Muscle of back (tissue), 11 donors: ENCODE data around the gene PACSIN3. TPM values are rescaled to one million over a fixed set of nuclear protein-coding genes. Genes with fewer than 3 reads are reported as not detected.
"Not testable (repeated sequence)": the region's sequence is repeated elsewhere in the genome, so short reads cannot be mapped to it uniquely, and the experiment has no call there.

ENCODE experiments used
- DNase-seq, 3 donors: peaks; one replicate each; pipeline versions ENCODE4 v3.0.0 to v3.0.0-alpha.2; 2013
- polyA plus RNA-seq, 10 donors: library from polyadenylated mRNA; unstranded; fragments of 120-200 nt; gene quantifications; one replicate each; pipeline ENCODE4 v1.2.1, GENCODE V29; 2013; ENCODE audit not compliant: insufficient read length in 10 of 10

The PACSIN3 gene
- polyA plus RNA-seq, 10 donors: 108 to 215 (median 190) TPM

GRCh38 chr11:47201015-47201414, 14.8 kb upstream of the PACSIN3 start:
- no peak for DNase-seq

DNA sequence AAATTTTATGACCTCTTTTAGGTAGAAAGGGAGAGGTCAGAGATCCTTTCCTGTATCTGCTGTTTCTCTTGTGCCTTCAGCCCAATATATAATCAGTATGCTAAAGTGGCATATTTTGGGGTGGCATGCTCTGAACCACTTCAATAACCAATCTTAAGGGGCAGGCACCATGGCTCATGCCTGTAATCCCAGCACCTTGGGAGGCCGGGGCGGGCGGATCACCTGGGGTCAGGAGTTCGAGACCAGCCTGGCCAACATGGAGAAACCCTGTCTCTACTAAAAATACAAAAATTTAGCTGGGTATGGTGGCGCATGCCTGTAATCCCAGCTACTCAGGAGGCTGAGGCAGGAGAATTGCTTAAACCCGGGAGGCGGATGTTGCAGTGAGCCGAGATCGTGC, 11.9 kb upstream of the PACSIN3 start:
- not testable (repeated sequence) for DNase-seq

DNA sequence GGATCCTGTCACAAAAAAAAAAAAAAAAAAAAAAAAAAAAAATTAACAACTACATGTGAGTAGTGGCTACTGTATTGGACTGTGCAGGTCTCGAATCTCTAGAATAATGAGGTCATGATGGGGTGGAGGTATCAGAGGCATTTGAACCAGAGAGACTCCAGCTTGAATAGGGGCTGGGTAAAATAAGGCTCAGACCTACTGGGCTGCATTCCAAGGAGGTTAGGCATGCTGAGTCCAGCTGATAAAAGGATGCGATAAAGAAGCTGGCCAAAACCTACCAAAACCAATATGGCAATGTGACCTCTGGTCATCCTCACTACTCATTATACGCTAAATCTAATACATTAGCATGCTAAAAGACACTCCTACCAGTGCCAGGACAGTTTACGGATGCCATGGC, 5.9 kb upstream of the PACSIN3 start:
- no peak for DNase-seq

GRCh38 chr11:47191137-47191536, 4.9 kb upstream of the PACSIN3 start:
- not testable (repeated sequence) for DNase-seq

DNA sequence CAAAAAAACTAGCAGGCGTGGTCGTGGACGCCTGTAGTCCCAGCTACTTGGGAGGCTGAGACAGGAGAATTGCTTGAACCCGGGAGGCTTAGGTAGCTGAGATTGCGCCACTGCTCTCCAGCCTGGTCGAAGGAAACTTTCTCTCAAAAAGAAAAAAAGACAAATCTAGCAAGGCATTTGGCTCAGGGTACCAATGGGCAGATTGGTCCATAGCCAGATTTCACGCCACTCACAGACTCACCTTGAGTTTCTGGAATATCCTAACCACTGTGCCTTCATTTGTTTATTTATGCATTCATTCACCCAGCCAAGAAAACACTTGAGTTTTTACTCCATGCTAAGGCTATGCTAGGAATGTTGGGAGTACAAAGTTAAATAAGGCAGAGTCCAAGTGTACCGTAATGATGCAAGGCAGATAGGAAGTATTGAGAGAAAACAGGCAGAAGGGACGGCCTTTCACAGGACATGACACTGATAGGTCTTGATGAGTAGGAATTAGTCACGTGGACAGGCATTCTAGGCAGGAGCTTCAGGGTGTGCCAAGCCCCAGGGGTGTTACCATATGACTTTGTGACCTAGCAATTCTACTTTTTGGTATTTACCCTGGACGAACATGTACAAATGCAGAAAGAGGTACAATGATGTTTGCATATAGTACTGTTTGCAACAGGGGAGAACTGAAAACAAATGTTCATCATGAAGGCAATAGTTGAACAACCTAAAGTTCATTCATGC, 3.0 kb upstream of the PACSIN3 start:
- DNase-seq: peak in 2 of 3 donors; percentile 44 to 48

DNA sequence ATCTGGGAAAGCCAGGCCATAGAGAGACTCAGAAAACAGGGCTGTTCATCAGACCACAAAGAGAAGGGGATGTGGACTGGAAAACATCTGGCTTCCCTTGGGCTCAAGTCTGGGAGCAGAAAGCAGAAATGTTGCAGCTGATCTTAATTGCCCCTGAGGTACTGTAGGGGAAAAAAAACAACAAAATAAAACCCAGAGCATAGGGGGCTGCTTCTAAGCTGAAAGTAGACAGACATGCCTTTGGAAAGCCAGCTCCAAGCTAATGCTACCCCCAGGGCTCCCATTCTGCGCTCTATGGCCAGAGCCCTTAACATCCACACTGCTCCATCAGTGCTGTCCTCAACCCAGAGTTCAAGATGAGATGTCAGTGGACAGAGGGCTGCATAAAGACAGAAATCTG, 2.0 kb upstream of the PACSIN3 start:
- DNase-seq: peak; percentile 69 to 93 (median 81)

- DNase-seq: no peak
Observed at GRCh38 chr11:47187723-47188122, 1.5 kb upstream of the PACSIN3 start.

DNA sequence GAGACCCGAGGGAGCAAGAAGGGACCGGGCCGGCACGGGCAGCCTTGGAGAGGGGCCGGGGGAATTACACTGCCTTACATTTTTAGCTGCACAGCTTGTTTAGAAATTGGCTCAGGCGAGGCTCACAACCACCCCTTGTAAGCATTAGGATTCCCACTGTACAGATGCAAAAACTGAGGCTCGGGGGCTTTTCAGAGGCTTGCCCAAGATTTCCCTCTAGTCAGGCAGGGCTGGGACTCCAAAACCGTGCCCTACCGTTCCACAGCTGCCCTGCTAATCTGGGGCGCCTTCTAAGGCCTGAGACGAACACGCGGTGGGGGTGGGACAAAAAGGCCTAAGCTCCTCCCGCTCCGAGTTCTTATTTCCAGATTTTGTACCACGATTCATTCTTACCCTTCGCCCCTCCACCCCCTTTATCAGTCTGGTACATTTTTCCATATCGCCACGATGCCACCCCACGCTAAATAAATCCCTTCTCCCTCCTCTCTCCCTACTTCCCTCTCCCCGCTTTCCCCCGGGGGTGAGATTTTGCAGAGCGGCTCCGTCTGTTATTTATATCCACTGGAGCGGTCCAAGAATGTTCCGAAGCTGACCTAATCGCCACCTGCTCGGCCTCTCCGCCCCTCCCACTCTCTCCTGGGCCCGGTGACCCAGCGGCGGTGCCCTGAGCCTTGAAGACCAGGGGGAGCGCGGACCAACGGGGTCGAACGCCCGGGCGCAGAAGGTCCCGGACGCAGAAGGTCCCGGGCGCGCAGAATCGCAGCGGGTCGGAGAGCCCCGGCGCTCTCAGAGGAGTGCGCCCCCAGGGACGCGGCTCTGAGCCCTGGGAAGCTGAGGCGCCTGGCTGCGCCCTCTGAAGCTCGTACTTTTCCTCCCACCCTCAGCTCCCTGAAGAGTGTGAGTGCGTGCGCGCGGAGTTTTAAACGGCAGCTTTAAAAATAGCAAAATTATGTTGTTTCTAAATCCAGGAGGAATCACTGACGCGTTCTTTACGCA, 764 bp upstream of the PACSIN3 start:
- DNase-seq: peak; percentile 66 to 92 (median 80)

- DNase-seq: peak; percentile 72 to 86 (median 73)
Observed at GRCh38 chr11:47185305-47186075, 744 bp downstream of the PACSIN3 start.

DNA sequence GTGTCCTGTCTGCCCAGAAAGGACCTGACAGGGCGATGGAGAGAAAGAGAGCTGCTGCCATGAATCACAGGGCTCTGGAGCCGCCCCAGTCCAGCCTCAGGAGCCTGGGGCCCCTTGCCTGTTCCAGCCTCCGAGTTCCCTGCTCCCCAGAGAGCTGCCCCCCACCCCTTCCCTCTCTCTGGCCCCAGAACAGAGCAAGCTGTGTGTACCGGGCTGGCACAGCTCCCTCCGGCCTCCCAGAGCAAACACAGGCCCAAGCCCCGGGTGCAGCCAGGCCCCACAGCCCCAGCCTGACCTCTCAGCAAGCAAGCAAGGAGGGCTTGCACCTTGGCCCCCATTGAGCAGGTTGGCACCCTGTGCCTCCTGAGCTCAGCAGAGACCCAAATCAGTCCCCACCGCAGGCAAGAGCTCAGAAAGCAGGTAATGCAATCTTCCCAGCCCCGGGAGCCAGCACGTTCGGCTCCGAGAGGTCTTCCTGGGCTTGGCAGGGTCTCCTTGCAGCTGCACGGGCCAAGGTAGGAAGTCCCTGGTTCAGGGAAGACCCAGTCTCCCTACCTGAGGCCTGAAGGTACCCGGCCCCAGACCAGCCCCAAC, 1.4 kb downstream of the PACSIN3 start:
- peak in 1 of 3 donors; percentile 49 for DNase-seq

DNA sequence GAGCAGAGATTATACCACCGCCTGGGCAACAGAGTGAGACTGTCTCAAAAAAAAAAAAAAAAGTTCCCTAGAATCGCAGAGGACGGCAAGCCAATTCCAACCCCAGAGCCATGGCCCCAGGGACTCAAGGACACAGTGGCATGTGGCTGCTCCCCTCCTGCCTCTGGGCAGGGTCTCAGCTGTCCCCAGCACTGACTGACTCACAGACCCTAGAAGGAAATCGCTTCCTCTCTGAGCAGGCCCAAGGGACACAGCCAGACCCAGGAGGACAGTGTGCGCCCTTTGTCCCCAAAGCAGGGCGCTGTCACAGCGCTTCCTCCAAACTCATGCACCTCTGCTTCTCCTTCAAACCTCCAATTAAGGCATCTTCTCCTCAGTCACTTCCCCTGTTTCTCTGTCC, 2.3 kb downstream of the PACSIN3 start:
- DNase-seq: peak in 1 of 3 donors; percentile 53

GRCh38 chr11:47183031-47183856, 3.0 kb downstream of the PACSIN3 start:
- DNase-seq: peak; percentile 48 to 64 (median 55)

DNA sequence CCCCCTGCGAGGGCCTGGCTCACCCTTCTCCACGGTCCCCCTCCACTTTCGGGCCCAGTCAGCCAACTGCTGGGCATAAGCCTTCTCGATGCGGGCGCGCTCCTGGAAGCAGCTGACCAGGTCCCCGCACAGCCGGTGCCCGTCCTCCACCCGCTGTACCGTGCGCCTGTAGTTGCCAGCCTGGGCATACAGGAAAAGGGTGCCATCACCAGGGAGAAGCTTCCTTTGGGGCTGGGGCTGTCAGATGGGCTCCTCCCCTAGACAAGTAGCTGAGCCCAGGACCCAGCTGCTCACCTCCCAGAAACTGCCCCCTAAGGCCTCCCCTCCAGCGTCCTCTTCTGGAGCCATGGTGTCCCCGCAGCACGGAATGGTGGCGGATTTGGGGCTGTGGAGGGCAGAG, 3.9 kb downstream of the PACSIN3 start:
- no peak for DNase-seq

DNA sequence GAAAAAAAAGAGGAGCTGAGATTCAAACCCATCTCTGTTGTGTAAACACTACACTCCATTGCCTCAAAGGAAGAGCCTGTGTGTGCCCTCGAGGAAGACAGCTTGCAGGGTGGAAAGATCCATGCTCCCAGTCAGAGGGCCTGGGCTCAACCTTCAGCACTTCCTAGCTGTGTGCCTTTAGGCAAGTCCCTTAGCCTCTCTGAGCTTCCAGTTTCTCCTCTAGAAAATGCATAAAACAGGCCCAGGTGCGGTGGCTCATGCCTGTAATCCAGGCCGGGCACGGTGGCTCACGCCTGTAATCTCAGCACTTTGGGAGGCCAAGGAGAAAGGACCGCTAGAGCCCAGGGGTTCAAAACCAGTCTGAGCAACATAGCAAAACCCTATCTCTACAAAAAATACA, 5.0 kb downstream of the PACSIN3 start:
- DNase-seq: no peak

GRCh38 chr11:47180006-47180787, 6.0 kb downstream of the PACSIN3 start:
- no peak for DNase-seq

GRCh38 chr11:47179655-47179991, 6.6 kb downstream of the PACSIN3 start:
- DNase-seq: no peak

DNA sequence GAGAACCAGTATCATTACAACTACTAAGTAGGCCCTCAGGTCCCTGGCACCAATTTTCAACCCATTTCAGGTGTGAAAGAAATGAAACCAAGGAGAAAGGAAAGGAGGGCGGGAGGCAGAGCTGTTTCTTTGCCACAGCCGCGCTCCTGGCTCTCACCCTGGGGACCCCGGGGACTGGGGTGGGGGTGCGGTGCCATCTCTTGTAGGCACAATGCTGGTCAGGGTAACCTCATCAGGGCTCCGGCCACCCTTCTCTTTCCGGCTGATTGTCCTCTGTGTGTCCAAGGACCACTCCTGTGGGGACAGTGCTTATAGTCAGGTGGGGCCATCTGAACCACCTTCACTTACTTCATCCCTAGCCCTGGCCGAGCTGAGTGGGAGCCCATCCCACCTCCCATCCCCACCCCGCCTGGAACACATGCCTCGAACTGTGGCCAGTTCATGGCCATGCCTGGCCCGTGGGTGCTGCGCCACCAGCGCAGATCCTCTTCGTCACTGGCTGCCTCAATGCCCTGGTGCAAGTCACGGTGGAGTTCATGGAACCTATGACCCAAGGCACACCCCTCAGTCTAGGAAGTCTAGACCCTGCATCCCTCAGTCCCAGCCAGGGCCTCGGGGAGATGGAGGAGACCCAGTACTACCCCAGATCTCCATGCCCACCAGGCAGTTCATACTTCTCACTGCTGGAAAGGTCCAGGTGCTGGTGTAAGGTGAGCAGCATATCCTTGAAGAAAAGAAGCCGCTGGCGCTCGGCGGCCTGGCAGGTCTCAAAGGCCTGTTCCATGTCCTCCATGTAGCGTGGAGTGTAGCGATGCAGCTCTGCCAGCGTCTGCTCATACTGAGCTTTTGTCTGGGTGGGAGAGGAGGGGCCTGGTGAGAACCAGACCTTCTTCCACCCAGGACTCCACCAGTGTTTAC, 7.2 kb downstream of the PACSIN3 start:
- DNase-seq: no peak

DNA sequence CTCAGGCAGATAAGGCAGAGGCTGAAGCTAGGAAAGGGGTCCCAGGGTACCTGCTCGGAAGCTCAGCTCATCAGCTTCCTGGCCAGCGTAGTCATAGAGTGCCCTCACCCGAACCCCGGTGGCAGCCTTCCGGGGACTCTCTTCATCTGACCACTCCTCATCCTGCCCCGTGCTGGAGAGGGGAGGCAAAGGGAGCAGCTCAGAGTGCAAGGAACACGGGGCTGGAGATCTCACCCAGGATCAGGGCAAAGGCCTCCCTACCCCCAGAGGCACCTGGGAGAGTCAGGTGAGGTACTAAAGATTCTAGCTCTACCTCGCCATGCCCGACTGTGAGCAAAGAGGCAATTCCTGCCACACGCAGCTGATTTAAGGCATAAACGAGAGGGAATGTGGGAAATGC, 7.9 kb downstream of the PACSIN3 start:
- no peak for DNase-seq

GRCh38 chr11:47177846-47178245, 8.4 kb downstream of the PACSIN3 start:
- no peak for DNase-seq
